ENCODE measurements around the gene OR4K17. TPM values are rescaled to one million over a fixed set of nuclear protein-coding genes. Genes with fewer than 3 reads are reported as not detected.

Gene OR4K17
- total and polyA plus RNA-seq, 9 of the 15 experiments (the other 6 are each of a cell fraction or from before 2014, with no cell fraction given): not detected

GRCh38 chr14:20138520-20138919 lies 28.0 kb downstream of the OR4K17 start, which contains the start of gene OR4N5 (continued):
- TF ChIP-seq REST (IDR thresholded peaks at IDR 0.05; ENCODE audit: borderline replicate concordance) (no peak), REST (CRISPR knock-in tag; IDR thresholded peaks at IDR 0.05; ENCODE audit: low read depth) (no peak), SMAD1 (IDR thresholded peaks at IDR 0.05; ENCODE audit: low read depth, low read length, partially characterized antibody) (no peak), ZNF639 (CRISPR knock-in tag; conservative IDR thresholded peaks at IDR 0.05 in 1 of 2, IDR thresholded peaks at IDR 0.05 in 1 of 2) (no peak), ARID1B (IDR thresholded peaks at IDR 0.05) (no peak), XRCC4 (IDR thresholded peaks at IDR 0.05; ENCODE audit: extremely low read depth, insufficient read depth, insufficient read length) (no peak), POLR2AphosphoS5 (IDR thresholded peaks at IDR 0.05; ENCODE audit: control insufficient read depth, insufficient read depth, low read depth, low read length) (no peak), ZNF253 (CRISPR knock-in tag; conservative IDR thresholded peaks at IDR 0.05) (no peak), CC2D1A (IDR thresholded peaks at IDR 0.05) (no peak), CXXC5 (CRISPR knock-in tag; IDR thresholded peaks at IDR 0.05) (no peak)
